Fibroblast of lung (primary cell): Measurements from ENCODE around the gene TMEM217.

ENCODE experiments used
- EZH2 ChIP-seq: IDR thresholded peaks from 2 replicates; pipeline ENCODE4 v1.5.1; 2012; ENCODE audit warnings: low read length, control low read depth, mild to moderate bottlenecking; ENCODE audit errors: missing control alignments
- TF ChIP-seq, protein P1 (sequence below), 2 donors: IDR thresholded peaks in 1 of 2; conservative IDR thresholded peaks in 1 of 2; 1 replicate in 1 of 2; 2 replicates in 1 of 2; pipeline ENCODE4 v1.5.1; 2011 to 2012; ENCODE audit warnings: low read length in 2 of 2, control low read depth in 1 of 2, inconsistent platforms in 1 of 2, low read depth in 1 of 2, mild to moderate bottlenecking in 1 of 2

GRCh38 chr6:37299990-37300389 is 42.0 kb upstream of the TMEM217 start:
- TF ChIP-seq, protein P1, sequence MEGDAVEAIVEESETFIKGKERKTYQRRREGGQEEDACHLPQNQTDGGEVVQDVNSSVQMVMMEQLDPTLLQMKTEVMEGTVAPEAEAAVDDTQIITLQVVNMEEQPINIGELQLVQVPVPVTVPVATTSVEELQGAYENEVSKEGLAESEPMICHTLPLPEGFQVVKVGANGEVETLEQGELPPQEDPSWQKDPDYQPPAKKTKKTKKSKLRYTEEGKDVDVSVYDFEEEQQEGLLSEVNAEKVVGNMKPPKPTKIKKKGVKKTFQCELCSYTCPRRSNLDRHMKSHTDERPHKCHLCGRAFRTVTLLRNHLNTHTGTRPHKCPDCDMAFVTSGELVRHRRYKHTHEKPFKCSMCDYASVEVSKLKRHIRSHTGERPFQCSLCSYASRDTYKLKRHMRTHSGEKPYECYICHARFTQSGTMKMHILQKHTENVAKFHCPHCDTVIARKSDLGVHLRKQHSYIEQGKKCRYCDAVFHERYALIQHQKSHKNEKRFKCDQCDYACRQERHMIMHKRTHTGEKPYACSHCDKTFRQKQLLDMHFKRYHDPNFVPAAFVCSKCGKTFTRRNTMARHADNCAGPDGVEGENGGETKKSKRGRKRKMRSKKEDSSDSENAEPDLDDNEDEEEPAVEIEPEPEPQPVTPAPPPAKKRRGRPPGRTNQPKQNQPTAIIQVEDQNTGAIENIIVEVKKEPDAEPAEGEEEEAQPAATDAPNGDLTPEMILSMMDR (conservative IDR thresholded peaks at IDR 0.05 in 1 of 2, IDR thresholded peaks at IDR 0.05 in 1 of 2; ENCODE audit: low read depth in 1 of 2, low read length in 2 of 2): no peak
- no peak for TF ChIP-seq EZH2
